NCI-H187 (cell line): ENCODE data around the gene CCP110.
"Not testable (repeated sequence)": the region's sequence is repeated elsewhere in the genome, so short reads cannot be mapped to it uniquely, and the experiment has no call there.

Experiments
- DNase-seq, 2 experiments: peaks; one replicate each; lab custom pipeline; 2025; lab: John Stamatoyannopoulos, UW

Gene CCP110

GRCh38 chr16:19513377-19514053 lies 10.2 kb upstream of the CCP110 start:
- no peak for DNase-seq

- no peak for DNase-seq
These were observed 8.0 kb upstream of the CCP110 start for GRCh38 chr16:19515757-19516156.

GRCh38 chr16:19517424-19518089 lies 6.2 kb upstream of the CCP110 start:
- no peak for DNase-seq

GRCh38 chr16:19518388-19518787 lies 5.4 kb upstream of the CCP110 start:
- no peak for DNase-seq

- DNase-seq = no peak
These were observed 2.8 kb upstream of the CCP110 start for GRCh38 chr16:19520861-19521331.

- DNase-seq = peak; percentile 62 to 64
These were observed 2.0 kb upstream of the CCP110 start, which contains the start of gene GDE1 for GRCh38 chr16:19521471-19522396. TSS of gene GDE1 (minus strand) at chr16:19522098. CDS start at chr16:19521964, 134 bp downstream.

- DNase-seq = peak in 1 of 2 experiments; percentile 33
These were observed 1.4 kb upstream of the CCP110 start for GRCh38 chr16:19522397-19522732.

- no peak for DNase-seq
These were observed 982 bp upstream of the CCP110 start for GRCh38 chr16:19522760-19523159.

GRCh38 chr16:19523184-19523558 lies 571 bp upstream of the CCP110 start:
- DNase-seq = no peak

GRCh38 chr16:19524356-19524615 lies 544 bp downstream of the CCP110 start:
- DNase-seq = no peak

GRCh38 chr16:19524616-19525384 lies 1.1 kb downstream of the CCP110 start:
- DNase-seq = peak in 1 of 2 experiments; percentile 36

- no peak for DNase-seq
These were observed 1.6 kb downstream of the CCP110 start for GRCh38 chr16:19525385-19525723.

GRCh38 chr16:19527161-19527560 lies 3.4 kb downstream of the CCP110 start:
- no peak for DNase-seq

GRCh38 chr16:19528666-19529065 lies 4.9 kb downstream of the CCP110 start:
- DNase-seq = no peak

GRCh38 chr16:19532601-19533000 lies 8.9 kb downstream of the CCP110 start:
- DNase-seq = no peak

- DNase-seq = no peak
These were observed 16.7 kb downstream of the CCP110 start for GRCh38 chr16:19540241-19540970.

- peak in 1 of 2 experiments; percentile 62 for DNase-seq
These were observed 18.5 kb downstream of the CCP110 start for GRCh38 chr16:19542138-19542821.

- not testable (repeated sequence) for DNase-seq
These were observed 19.7 kb downstream of the CCP110 start for GRCh38 chr16:19543278-19543996.

GRCh38 chr16:19548144-19548543 lies 24.4 kb downstream of the CCP110 start:
- no peak for DNase-seq

GRCh38 chr16:19549673-19550072 lies 25.9 kb downstream of the CCP110 start:
- no peak for DNase-seq
